A549 (cell line): ENCODE results near the gene BCL2.

ENCODE experiments used
- CHD2 ChIP-seq: fragments of 150-350 bp; IDR thresholded peaks from 2 replicates; pipeline ENCODE4 v1.6.1; 2014; ENCODE audit warnings: low read length; ENCODE audit not compliant: partially characterized antibody
- CTCF ChIP-seq: fragments of >200 bp; sonication (Bioruptor Twin); formaldehyde crosslinking; IDR thresholded peaks from 3 replicates; pipeline ENCODE4 v1.5.1; 2016
- EP300 ChIP-seq, 2 experiments: fragments of >200 bp; sonication (Bioruptor Twin); formaldehyde crosslinking; IDR thresholded peaks; 2 replicates in 1 of 2; 3 replicates in 1 of 2; pipeline ENCODE4 v1.6.1; 2016 to 2017
- POLR2A ChIP-seq: IDR thresholded peaks from 2 replicates; pipeline ENCODE4 v1.6.1; 2012; ENCODE audit warnings: mild to moderate bottlenecking, low read length
- RAD21 ChIP-seq, 2 experiments: fragments of >200 bp in 1 of 2; sonication (Bioruptor Twin) in 1 of 2; formaldehyde crosslinking in 1 of 2; IDR thresholded peaks in 1 of 2; conservative IDR thresholded peaks in 1 of 2; 2 replicates in 1 of 2; 3 replicates in 1 of 2; pipeline ENCODE4 v1.6.1; 2012 to 2018; ENCODE audit warnings: inconsistent platforms in 1 of 2
- RFX5 ChIP-seq: fragments of 450-650 bp; IDR thresholded peaks from 2 replicates; pipeline ENCODE4 v1.7.1; 2014; ENCODE audit warnings: antibody characterized with exemption, mild to moderate bottlenecking, moderate library complexity

GRCh38 chr18:63155169-63155852 is 164.3 kb downstream of the BCL2 start:
- no peak for TF ChIP-seq POLR2A
- peak; percentile 50 for TF ChIP-seq CTCF
- peak; percentile 44 to 52; a peak in 3 of 5 replicates for TF ChIP-seq RAD21 (conservative IDR thresholded peaks at IDR 0.05 in 1 of 2, IDR thresholded peaks at IDR 0.05 in 1 of 2)
- no peak for TF ChIP-seq CHD2
- no peak for TF ChIP-seq RFX5
- no peak for TF ChIP-seq EP300 (IDR thresholded peaks at IDR 0.05)
